ENCODE results near the gene PLCB1. TPM values are rescaled to one million over a fixed set of nuclear protein-coding genes. Genes with fewer than 3 reads are reported as not detected.

The PLCB1 gene
- total RNA-seq, 1 donor from 2014 or later = 16.2 TPM

DNA sequence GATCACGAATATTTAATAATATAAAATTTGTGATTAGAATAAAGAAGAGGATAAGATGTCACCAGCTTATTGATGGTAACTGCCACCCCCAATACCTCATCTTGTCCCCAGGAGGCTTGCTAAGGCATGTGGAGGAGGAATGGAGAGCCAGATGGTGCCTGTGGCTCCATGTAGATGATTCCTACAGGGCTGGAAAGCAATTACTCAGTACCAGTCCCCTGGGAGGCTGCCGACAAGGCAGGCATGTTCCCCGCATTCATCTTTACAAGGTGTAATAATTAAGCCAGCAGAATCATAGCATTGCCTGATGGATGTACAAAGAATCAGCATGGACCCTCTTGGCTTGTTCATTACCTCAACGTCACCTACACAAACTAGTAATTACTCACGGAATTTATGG, 155.3 kb downstream of the PLCB1 start:
- Mint-ChIP-seq H3K36me3 (ENCODE audit: insufficient read depth) (no peaks in the 10 kb centered on the region), H3K27ac (no peak overlapping the region), H3K27me3 (no peaks in the 10 kb centered on the region), H3K4me3 (ENCODE audit: low read depth) (no peak overlapping the region), H3K4me1 (ENCODE audit: low read depth) (peaks cover 10% of the 10 kb centered on the region), H3K9me3 (ENCODE audit: low read depth) (no peaks in the 10 kb centered on the region)
- TF ChIP-seq, protein P1, sequence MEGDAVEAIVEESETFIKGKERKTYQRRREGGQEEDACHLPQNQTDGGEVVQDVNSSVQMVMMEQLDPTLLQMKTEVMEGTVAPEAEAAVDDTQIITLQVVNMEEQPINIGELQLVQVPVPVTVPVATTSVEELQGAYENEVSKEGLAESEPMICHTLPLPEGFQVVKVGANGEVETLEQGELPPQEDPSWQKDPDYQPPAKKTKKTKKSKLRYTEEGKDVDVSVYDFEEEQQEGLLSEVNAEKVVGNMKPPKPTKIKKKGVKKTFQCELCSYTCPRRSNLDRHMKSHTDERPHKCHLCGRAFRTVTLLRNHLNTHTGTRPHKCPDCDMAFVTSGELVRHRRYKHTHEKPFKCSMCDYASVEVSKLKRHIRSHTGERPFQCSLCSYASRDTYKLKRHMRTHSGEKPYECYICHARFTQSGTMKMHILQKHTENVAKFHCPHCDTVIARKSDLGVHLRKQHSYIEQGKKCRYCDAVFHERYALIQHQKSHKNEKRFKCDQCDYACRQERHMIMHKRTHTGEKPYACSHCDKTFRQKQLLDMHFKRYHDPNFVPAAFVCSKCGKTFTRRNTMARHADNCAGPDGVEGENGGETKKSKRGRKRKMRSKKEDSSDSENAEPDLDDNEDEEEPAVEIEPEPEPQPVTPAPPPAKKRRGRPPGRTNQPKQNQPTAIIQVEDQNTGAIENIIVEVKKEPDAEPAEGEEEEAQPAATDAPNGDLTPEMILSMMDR (IDR thresholded peaks at IDR 0.05; ENCODE audit: unreplicated experiment) = no peak
- no peak for DNase-seq (ENCODE audit: low spot score, unreplicated experiment)

DNA sequence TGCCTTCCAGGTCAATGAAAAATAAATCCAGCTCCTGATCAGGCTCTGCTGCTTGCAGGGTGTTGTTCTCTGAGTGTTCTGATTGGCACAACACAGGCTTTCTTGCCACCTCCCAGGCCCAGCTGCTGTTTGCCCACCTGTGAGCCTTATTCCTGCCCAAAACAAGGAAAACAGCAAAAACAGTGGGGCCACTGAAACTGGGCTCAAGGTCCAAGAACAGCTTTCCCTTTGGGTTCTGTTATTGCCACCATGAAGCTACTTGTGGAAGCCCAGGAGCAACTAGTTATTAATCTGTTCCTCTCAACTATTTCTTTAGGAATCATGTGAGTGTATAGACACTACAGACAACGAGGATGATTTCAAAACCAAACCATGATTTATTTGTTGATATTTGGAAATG, 159.1 kb downstream of the PLCB1 start:
- Mint-ChIP-seq H3K27me3 (no peaks in the 10 kb centered on the region), H3K4me3 (ENCODE audit: low read depth) (no peak overlapping the region), H3K27ac (no peak overlapping the region), H3K4me1 (ENCODE audit: low read depth) (peaks cover 4% of the 10 kb centered on the region), H3K9me3 (ENCODE audit: low read depth) (no peaks in the 10 kb centered on the region), H3K36me3 (ENCODE audit: insufficient read depth) (no peaks in the 10 kb centered on the region)
- no peak for DNase-seq (ENCODE audit: low spot score, unreplicated experiment)
- TF ChIP-seq, protein P1 (IDR thresholded peaks at IDR 0.05; ENCODE audit: unreplicated experiment) = no peak

DNA sequence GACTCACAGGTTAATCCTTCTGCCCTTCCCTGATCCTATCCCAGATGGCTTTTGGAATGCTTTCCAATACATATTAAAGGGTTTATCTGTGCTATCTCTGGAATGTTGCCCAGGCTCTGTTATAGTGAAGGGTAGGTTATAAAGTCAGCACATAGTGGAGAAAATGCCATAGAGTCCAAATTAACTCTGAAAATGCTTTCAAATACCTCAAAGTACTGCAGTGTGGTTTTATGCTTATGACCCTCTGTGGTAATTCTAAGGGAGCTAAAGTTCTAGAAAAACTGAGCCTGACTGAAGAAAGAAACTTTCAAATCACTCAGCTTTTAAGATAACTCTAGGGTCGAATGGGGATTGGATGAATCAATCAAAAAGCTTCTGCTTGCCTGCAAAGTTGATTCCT, 159.8 kb downstream of the PLCB1 start:
- DNase-seq (ENCODE audit: low spot score, unreplicated experiment) = no peak
- Mint-ChIP-seq H3K27ac (no peak overlapping the region), H3K9me3 (ENCODE audit: low read depth) (no peaks in the 10 kb centered on the region), H3K27me3 (no peaks in the 10 kb centered on the region), H3K36me3 (ENCODE audit: insufficient read depth) (no peaks in the 10 kb centered on the region), H3K4me1 (ENCODE audit: low read depth) (peaks cover 9% of the 10 kb centered on the region), H3K4me3 (ENCODE audit: low read depth) (no peak overlapping the region)
- TF ChIP-seq, protein P1 (IDR thresholded peaks at IDR 0.05; ENCODE audit: unreplicated experiment) = no peak

DNA sequence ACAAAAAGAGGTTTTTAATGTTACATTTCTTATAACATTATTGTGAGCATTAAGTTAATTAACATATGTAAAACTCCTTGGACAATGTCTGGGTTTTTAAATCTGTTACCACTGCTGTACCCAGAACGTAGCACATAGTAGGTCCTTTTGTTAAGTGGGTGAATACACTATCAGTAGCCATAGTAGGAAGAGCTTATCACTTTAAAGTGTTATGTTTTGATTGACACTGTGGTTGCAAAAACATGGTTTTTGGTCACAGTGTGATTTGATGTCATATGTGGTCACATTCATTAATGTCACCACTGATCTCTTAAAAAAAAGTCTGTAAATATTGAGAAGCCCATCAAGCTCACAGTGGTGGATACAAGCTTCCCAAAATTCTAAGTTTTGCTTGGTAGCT, 160.7 kb downstream of the PLCB1 start:
- no peak overlapping the region for H3K4me3 Mint-ChIP-seq (ENCODE audit: low read depth)
- DNase-seq (ENCODE audit: low spot score, unreplicated experiment) = no peak
- no peaks in the 10 kb centered on the region for H3K9me3 Mint-ChIP-seq (ENCODE audit: low read depth)
- H3K27ac Mint-ChIP-seq = no peak overlapping the region
- H3K36me3 Mint-ChIP-seq (ENCODE audit: insufficient read depth) = no peaks in the 10 kb centered on the region
- TF ChIP-seq, protein P1 (IDR thresholded peaks at IDR 0.05; ENCODE audit: unreplicated experiment) = no peak
- no peaks in the 10 kb centered on the region for H3K27me3 Mint-ChIP-seq
- peaks cover 9% of the 10 kb centered on the region for H3K4me1 Mint-ChIP-seq (ENCODE audit: low read depth)

DNA sequence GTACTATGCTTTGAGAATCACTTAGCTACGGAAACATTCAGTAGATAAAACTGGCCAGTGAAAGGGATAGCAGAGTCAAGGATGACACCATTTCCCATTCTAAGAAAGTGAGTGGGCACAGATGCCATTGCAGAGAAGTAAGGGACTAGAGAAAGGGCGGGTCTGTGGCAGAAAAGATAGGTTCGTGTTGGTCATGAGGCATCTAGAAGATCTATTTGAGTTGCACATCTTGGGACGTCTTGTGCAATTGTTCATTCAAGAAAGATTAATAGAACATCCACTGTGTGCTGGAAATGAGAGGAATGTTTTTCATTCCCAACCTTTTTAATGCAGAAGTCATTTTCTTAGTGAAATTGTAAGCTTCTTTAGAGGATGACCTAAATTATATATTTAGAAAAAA, 161.7 kb downstream of the PLCB1 start:
- no peak for DNase-seq (ENCODE audit: low spot score, unreplicated experiment)
- Mint-ChIP-seq H3K4me3 (ENCODE audit: low read depth) (no peak overlapping the region), H3K27me3 (no peaks in the 10 kb centered on the region), H3K4me1 (ENCODE audit: low read depth) (peaks cover 9% of the 10 kb centered on the region), H3K27ac (no peak overlapping the region), H3K36me3 (ENCODE audit: insufficient read depth) (no peaks in the 10 kb centered on the region), H3K9me3 (ENCODE audit: low read depth) (no peaks in the 10 kb centered on the region)
- TF ChIP-seq, protein P1 (IDR thresholded peaks at IDR 0.05; ENCODE audit: unreplicated experiment) = no peak

Measured in progenitor cell of endocrine pancreas (in vitro differentiated cells).